Activated T-cell treated with anti-CD3 and anti-CD28 coated beads, Interleukin-2, amount 50 U/mL, for 72 hours (primary cell): ENCODE results near the gene AP1M2. TPM values are rescaled to one million over a fixed set of nuclear protein-coding genes. Genes with fewer than 3 reads are reported as not detected.

Experiments used
- ATAC-seq, 2 donors: fragments of 150-1000 bp; cut with Tn5 transposase; replicated peaks in 1 of 2; 2 replicates each; pipeline ENCODE4 v1.10.0; 2021; ENCODE audit warnings: moderate library complexity in 2 of 2, mild to moderate bottlenecking in 1 of 2
- DNase-seq, 2 donors: peaks; one replicate each; pipeline ENCODE4 v3.0.0; 2021 to 2022; ENCODE audit warnings: mixed read lengths in 1 of 2
- H3K27ac Mint-ChIP-seq: one replicate; pipeline ENCODE4 v1.8.0; 2022; ENCODE audit warnings: mild to moderate bottlenecking, moderate library complexity, mixed read lengths
- H3K27me3 Mint-ChIP-seq: one replicate; pipeline ENCODE4 v1.8.0; 2022; ENCODE audit warnings: low read depth, mixed read lengths
- H3K36me3 Mint-ChIP-seq, 2 donors: one replicate each; pipeline ENCODE4 v1.8.0; 2022; ENCODE audit warnings: mixed read lengths in 2 of 2, mild to moderate bottlenecking in 1 of 2; ENCODE audit not compliant: insufficient read depth in 2 of 2
- H3K4me1 Mint-ChIP-seq: one replicate; pipeline ENCODE4 v1.8.0; 2022; ENCODE audit warnings: low read depth, mixed read lengths
- H3K4me3 Mint-ChIP-seq, 2 donors: one replicate each; pipeline ENCODE4 v1.8.0; 2022; ENCODE audit warnings: mild to moderate bottlenecking in 2 of 2, mixed read lengths in 2 of 2, moderate library complexity in 2 of 2
- H3K9me3 Mint-ChIP-seq, 2 donors: one replicate each; pipeline ENCODE4 v1.8.0; 2022; ENCODE audit warnings: mixed read lengths in 2 of 2
- total RNA-seq, 2 donors: library from RNA; stranded (reverse); gene quantifications; one replicate each; pipeline ENCODE4 v1.2.3, GENCODE V29; 2022

Gene AP1M2
- total RNA-seq, 2 donors from 2014 or later: not detected

DNA sequence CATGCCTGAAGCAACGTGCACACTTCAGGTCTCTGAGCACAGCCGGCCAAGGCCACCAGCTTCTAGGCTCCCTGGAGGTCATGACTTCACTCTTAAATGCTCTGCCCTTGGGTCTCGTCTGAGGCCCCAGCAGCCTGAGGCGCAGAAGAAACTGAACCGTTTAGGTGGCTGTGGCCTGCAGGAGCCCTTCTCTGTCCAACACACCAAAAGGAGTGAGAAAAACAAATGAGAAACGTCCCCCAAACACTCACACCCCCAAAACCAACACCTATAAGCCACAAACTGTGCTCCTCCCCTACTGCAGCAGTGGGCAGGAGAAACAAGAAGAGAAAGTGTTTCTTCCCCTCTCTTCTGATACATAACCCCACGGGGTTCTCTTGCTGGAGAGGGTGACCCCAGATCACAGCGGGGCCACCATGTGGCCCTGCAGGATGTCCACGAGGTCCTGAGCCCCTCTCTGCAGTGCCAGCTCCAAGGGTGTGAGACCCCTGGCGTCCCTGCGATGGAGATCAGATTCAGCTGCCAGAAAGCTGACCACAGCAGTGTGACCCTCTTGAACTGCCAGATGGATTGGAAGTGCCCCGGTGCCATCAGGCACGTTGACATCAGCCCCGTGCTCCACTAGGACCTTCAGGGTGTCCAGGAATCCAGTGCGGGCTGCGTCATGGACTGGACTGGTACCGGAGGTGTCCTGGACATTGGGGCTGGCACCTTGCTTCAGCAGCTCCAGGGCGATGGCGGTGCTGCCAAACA, 20.3 kb downstream of the AP1M2 start:
- Mint-ChIP-seq H3K4me3 (peak overlapping the region; percentile 96 to 99), H3K27me3 (no peaks in the 10 kb centered on the region), H3K9me3 (no peaks in the 10 kb centered on the region), H3K27ac (peak overlapping the region; percentile 93), H3K4me1 (peaks cover 61% of the 10 kb centered on the region), H3K36me3 (peaks cover 8 to 32% of the 10 kb centered on the region in 2 donors)
- ATAC-seq (peak; percentile 10 to 35), DNase-seq (peak; percentile 63 to 79)

DNA sequence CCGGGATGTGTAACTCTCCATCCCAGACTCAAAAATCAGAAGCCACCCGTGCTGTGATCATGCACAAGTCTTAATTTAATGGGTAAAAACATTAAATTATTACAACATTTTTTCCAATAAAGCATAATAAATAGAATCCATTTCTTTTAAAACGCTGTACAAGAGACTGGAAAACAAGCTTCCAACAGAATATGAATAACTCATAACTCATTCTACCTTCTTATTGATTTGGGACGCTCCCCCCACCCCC, 20.8 kb downstream of the AP1M2 start:
- Mint-ChIP-seq H3K27ac (peak overlapping the region; percentile 93), H3K4me3 (peak overlapping the region; percentile 96 to 99), H3K9me3 (no peaks in the 10 kb centered on the region), H3K27me3 (no peaks in the 10 kb centered on the region), H3K36me3 (peaks cover 8 to 35% of the 10 kb centered on the region in 2 donors), H3K4me1 (peaks cover 63% of the 10 kb centered on the region)
- ATAC-seq (no peak), DNase-seq (no peak)

DNA sequence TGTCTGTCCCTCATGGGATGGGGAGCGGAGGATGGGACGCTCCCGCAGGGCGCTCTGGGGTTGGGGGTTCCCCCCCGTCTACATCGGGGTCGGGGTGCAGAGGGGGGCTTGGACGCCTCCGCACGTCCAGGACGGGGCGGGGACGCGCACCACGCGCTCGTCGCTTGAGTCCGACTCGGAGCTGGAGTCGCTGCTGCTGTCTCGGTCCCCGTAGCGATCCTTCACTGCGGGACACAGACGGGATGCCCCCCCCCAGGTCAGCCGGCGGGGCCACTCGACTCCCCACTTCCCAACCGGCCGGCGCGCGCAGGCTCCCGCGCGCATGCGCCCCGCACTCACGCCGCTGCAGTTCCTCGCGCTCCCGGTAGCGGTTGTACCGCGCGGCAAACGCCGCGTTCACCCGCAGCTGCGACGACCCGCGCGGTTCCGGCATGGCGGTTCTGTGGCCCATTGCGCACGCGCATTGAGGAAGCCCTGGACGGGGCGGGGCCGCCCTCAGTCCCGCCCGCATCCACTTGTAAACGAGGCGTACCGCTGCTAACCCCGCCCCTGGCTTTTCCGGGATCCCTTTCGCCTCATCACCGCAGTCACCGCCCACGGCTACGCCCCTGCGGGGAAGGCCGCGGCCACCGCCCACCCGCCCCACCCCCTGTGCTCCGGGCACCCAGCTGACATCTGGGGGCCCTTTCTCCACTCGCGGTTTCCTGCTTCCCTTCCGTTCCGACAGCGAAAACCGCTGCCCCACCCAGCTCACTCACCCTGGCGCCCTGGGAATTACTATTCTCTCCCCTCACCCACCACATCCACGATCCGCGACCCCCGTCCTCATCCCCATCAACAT, 21.3 kb downstream of the AP1M2 start, which contains the start of gene KRI1:
KRI1 (minus strand) TSS at position 444 of the 841 bp plus-strand sequence; CDS start at position 433, 11 bp downstream.
- H3K4me3 Mint-ChIP-seq: peak within 1 kb of the TSS; percentile 96 to 99
- H3K36me3 Mint-ChIP-seq: peaks cover 8 to 39% of the 10 kb centered on the region in 2 donors
- peak within 1 kb of the TSS; percentile 96 for H3K27ac Mint-ChIP-seq
- peaks cover 66% of the 10 kb centered on the region for H3K4me1 Mint-ChIP-seq
- DNase-seq (peak; percentile 100), ATAC-seq (peak; percentile 51 to 53)
- H3K9me3 Mint-ChIP-seq: no peaks in the 10 kb centered on the region
- H3K27me3 Mint-ChIP-seq: no peaks in the 10 kb centered on the region

DNA sequence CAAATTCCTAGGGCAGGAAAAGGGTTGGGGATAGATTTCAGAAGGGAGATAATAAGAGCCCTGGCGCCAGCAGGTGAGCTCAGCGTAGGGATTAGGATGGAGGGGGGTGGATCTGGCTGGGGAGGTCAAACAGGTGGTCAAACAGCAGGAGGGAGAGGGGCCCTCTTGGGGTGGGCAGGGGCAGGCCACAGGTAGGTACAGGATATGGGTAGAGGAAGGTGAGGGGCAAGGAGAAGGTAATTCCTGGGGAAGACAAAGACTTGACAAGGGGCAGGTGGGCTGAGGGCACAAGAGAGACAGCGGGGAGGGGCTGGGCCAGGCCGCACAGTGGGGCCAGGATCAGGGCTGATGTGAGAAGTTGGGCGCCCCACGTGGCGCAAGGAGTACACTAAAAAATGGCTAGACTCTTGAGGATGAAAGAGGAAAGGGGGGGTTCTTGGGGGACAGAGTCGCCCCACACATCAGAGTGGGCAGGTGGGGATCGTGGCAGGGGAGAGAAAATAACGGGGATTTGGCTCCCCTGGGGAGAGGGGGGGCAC, 22.0 kb downstream of the AP1M2 start:
- Mint-ChIP-seq H3K27ac (peak overlapping the region; percentile 96), H3K27me3 (no peaks in the 10 kb centered on the region), H3K4me3 (peak overlapping the region; percentile 96 to 99), H3K36me3 (peaks cover 8 to 41% of the 10 kb centered on the region in 2 donors), H3K9me3 (no peaks in the 10 kb centered on the region), H3K4me1 (peaks cover 62% of the 10 kb centered on the region)
- no peak for ATAC-seq
- peak; percentile 56 to 72 for DNase-seq

DNA sequence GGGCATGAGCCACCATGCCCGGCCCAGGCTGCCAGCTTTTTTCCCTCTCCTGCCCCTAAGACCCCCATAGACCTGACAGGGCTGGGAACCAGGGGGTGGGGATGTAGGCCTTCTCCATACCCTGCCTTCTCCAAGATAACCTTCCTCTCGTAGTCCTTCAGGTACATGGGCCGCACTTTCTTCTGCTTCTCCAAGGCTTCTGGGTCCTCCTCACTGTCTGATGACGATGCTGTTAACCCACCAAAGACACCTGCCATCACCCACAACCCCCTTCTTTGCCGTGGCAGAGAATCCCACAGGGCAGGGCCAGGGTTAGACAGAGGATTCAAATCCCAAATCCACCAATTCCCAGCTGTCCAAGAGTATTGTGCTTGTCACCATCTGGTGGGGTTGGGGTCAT, 24.5 kb downstream of the AP1M2 start:
- peaks cover 53% of the 10 kb centered on the region for H3K4me1 Mint-ChIP-seq
- H3K4me3 Mint-ChIP-seq: no peak overlapping the region
- peaks cover 11 to 42% of the 10 kb centered on the region in 2 donors for H3K36me3 Mint-ChIP-seq
- no peaks in the 10 kb centered on the region for H3K27me3 Mint-ChIP-seq
- H3K27ac Mint-ChIP-seq: peak overlapping the region; percentile 60
- DNase-seq (no peak), ATAC-seq (no peak)
- H3K9me3 Mint-ChIP-seq: no peaks in the 10 kb centered on the region

DNA sequence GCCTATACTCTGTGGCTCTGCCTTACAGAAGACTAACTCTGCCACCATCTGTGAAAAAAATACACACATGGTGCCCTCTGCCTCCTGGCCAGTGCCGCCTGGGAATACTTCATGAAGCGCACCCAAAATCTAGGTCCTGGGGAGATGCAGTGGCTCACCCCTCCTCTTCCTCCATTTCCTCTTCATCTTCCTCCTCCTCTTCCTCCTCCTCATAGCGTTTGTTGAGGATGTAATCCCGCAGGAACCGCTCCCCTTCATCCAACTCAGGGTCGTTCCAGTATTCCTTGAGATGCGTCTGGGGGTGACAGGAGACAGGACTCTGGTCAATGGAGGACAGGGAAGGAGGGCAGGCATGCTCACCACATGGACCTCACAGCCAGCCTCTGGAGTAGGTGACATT, 27.0 kb downstream of the AP1M2 start:
- H3K27ac Mint-ChIP-seq: no peak overlapping the region
- peaks cover 7 to 30% of the 10 kb centered on the region in 2 donors for H3K36me3 Mint-ChIP-seq

DNA sequence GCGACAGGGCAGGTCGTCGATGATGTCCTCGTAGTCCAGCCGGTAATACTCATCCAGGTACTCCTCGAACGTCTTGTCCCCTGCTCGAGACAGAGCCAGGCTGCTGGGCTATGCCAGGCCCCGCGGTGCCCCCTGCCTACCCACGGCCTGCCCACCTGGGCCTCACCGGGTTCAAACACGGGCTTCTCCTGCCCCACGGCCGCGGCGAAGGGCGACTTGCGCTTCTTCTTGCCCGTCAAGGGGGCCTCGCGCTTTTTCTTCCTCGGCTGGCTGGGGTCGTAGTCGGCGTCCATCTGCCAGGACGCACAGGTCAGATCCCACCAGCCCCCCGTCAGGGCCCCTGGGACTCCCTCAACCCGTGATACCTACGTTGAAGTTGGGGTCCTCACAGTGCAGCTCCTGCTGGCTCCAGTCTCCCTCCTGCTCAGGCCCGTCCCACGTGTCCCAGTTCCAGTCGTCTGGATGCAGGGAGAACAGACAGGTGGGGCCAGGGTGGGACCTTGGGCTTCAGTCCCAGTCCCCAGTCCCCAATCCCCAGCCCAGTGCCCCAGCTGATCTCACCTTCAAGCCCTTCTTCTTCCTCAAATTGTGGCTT, 29.4 kb downstream of the AP1M2 start:
- Mint-ChIP-seq H3K9me3 (no peaks in the 10 kb centered on the region), H3K27me3 (no peaks in the 10 kb centered on the region), H3K27ac (no peak overlapping the region), H3K36me3 (peaks cover 6 to 27% of the 10 kb centered on the region in 2 donors), H3K4me1 (peaks cover 45% of the 10 kb centered on the region), H3K4me3 (no peak overlapping the region)
- no peak for DNase-seq
- ATAC-seq: no peak

More for the DNA sequence above, 27.0 kb downstream of the AP1M2 start:
- H3K4me3 Mint-ChIP-seq: no peak overlapping the region
- H3K4me1 Mint-ChIP-seq: peaks cover 36% of the 10 kb centered on the region
- ATAC-seq (no peak), DNase-seq (no peak)
- H3K27me3 Mint-ChIP-seq: no peaks in the 10 kb centered on the region
- no peaks in the 10 kb centered on the region for H3K9me3 Mint-ChIP-seq

DNA sequence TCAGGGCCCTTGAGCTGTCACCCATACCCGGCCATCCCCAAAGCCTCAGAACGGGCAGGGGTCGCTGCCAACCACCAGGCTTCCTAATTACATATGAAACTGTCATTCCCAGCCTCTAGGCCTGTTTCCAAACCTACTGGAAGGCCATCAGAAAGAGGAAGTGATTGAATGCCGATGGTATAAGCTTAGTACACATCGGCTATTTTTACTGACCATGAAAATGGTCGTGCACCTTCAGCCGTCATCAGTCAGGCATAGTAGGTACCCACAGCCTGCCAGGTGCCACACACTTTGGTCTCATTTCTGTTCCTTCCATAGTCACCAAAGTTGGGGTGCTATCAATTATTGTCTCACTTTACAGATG, 31.5 kb downstream of the AP1M2 start:
- ATAC-seq: no peak
- Mint-ChIP-seq H3K4me3 (no peak overlapping the region), H3K27me3 (no peaks in the 10 kb centered on the region), H3K36me3 (peaks cover 10 to 32% of the 10 kb centered on the region in 2 donors), H3K9me3 (no peaks in the 10 kb centered on the region), H3K4me1 (peaks cover 34% of the 10 kb centered on the region), H3K27ac (peak overlapping the region; percentile 83)
- DNase-seq: no peak

DNA sequence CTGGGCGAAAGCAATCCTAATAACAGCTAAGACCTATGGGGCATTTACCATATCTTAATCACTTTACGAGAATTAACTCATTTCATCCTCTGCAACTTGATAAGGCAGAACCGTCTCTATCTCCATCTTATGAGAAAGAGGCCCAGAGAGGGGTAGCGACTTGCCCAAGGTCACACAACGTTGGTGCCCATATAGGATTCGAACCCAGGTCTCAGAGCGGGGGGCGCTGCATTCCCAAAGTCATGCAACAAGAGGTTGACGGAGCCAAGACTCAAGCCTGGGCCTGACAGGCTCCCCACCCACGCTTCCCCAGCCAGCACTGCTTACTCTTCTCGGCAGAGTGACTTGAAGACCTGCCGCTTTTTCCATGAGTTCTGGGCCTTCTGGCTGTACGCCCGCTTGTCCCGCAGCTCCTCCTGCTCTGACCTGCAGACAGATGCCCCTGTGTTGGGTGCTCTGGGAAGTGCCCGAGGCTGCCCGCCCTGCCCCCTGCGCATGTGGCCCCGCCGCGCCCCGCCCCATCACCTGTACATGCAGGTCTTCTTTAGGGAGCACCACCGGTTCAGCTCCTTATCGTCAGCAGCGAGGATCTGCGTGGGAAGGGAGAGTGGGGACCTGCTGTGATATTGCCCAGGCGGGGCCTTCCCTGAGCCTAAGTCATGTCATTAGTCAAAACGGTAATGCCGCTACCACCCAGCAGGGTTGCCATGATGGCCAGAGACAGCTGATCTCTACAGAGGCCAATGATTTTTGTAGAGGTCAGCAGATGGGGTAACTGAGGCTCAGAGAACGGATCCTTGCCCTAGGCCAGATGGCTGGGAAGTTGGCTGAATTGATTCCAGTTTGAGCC, 32.1 kb downstream of the AP1M2 start:
- Mint-ChIP-seq H3K9me3 (no peaks in the 10 kb centered on the region), H3K27ac (peak overlapping the region; percentile 43), H3K4me1 (peaks cover 34% of the 10 kb centered on the region), H3K4me3 (peak overlapping the region; percentile 52 to 81), H3K27me3 (no peaks in the 10 kb centered on the region), H3K36me3 (peaks cover 10 to 32% of the 10 kb centered on the region in 2 donors)
- DNase-seq (no peak), ATAC-seq (no peak)

DNA sequence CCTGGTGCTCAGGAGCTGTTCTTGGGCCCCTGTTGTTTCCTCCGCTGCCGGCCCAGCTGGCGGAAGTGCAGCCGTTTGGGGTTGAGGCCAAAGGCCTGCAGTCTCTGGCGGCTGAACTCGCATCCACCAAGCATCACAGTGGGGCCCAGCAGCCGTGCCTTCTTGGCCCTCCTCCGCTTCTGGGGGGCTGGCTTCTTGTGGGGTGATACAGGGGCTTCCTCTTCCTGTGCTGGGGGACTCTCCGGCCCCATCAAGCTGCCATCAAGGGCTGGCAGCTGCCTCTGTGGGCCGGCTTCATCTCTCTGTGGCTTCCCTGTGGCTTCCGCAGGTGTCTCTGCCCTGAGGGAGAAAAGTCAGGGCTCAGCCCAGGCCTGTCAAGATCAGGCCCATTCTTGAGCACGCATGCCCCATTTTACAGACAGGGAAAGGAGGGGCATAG, 33.1 kb downstream of the AP1M2 start:
- DNase-seq (peak; percentile 60 to 71), ATAC-seq (peak; percentile 80 to 84)
- no peaks in the 10 kb centered on the region for H3K27me3 Mint-ChIP-seq
- H3K27ac Mint-ChIP-seq: peak overlapping the region; percentile 43
- peak overlapping the region; percentile 52 to 81 for H3K4me3 Mint-ChIP-seq
- peaks cover 34% of the 10 kb centered on the region for H3K4me1 Mint-ChIP-seq
- no peaks in the 10 kb centered on the region for H3K9me3 Mint-ChIP-seq
- H3K36me3 Mint-ChIP-seq: peaks cover 8 to 30% of the 10 kb centered on the region in 2 donors

DNA sequence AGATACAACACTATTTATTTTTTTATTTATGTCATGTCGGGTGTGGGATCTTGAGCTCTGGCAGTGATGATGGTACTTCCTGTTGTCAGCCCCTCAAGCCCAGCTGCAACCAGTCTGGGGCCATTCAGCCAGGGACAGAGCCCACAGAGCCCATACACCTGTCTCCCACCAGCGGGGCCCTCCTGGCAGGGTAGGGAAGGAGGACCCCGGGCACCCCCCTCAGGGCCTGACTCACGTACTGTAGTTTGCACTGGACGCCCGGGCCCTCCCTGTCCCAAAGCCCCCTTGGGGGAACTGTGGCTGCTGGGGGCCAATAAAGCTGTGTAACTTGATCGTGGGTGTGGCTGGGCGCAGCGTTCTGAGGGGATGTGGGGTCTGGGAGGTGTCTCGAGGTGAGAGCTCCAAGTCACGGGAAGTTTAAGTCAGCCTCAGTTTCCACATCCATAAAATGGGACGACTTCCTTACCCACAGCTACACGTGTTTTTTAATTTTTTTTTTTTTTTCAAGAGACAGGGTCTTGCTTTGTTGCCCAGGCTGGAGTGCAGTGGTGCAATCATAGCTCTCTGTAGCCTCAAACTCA, 33.9 kb downstream of the AP1M2 start:
- no peaks in the 10 kb centered on the region for H3K9me3 Mint-ChIP-seq
- no peak for ATAC-seq
- peaks cover 33% of the 10 kb centered on the region for H3K4me1 Mint-ChIP-seq
- peak overlapping the region; percentile 43 for H3K27ac Mint-ChIP-seq
- H3K36me3 Mint-ChIP-seq: peaks cover 8 to 28% of the 10 kb centered on the region in 2 donors
- peak overlapping the region; percentile 52 to 81 for H3K4me3 Mint-ChIP-seq
- H3K27me3 Mint-ChIP-seq: no peaks in the 10 kb centered on the region
- no peak for DNase-seq

DNA sequence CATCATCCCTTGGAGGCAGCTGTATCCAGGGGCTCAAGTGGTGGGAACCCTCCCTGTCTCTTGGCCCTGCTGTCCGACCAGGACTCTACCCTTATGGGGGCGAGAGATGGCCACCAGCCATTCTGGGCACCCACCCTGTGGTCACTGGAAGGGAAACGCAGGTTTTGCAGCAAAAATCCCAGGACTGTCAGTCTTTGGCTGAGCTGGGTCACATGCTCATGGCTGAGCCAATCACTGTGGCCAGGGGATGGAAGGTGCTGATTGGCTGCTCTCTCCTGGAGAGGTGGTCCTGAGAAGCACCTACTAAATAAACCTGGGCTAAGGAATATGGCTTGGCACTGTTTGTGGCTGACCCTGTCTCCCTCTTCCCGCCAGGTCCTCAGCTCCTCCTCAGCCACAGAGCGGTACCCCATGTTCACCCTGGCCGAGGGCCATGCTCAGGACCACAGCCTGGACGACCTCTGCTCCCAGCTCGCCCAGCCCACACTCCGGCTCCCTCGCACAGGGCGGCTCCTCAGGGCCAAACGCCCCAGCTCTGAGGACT, 34.5 kb downstream of the AP1M2 start:
- no peaks in the 10 kb centered on the region for H3K27me3 Mint-ChIP-seq
- ATAC-seq (no peak), DNase-seq (no peak)
- H3K4me1 Mint-ChIP-seq: peaks cover 29% of the 10 kb centered on the region
- H3K9me3 Mint-ChIP-seq: no peaks in the 10 kb centered on the region
- H3K27ac Mint-ChIP-seq: peak overlapping the region; percentile 33
- H3K36me3 Mint-ChIP-seq: peaks cover 8 to 25% of the 10 kb centered on the region in 2 donors
- peak overlapping the region in 1 of 2 donors; percentile 81 for H3K4me3 Mint-ChIP-seq
